Thyroid gland (tissue), 4 donors: ENCODE results near the gene PHACTR3. TPM values are rescaled to one million over a fixed set of nuclear protein-coding genes. Genes with fewer than 3 reads are reported as not detected.

ENCODE experiments used
- DNase-seq, 2 donors: peaks; one replicate each; pipeline ENCODE4 v3.0.0-alpha.2; 2019
- H3K27ac ChIP-seq, 3 donors: fragments of 200-600 bp; sonication (generic); 1 replicate in 2 of 3; 2 replicates in 1 of 3; pipeline ENCODE4 v1.5.1; 2016 to 2019; ENCODE audit warnings: mild to moderate bottlenecking in 1 of 3, moderate library complexity in 1 of 3
- H3K27me3 ChIP-seq: fragments of 200-600 bp; sonication (generic); one replicate; pipeline ENCODE4 v1.5.1; 2019
- H3K36me3 ChIP-seq, 2 donors: fragments of 200-600 bp; sonication (generic); one replicate each; pipeline ENCODE4 v1.5.1; 2016 to 2019
- H3K4me1 ChIP-seq, 2 donors: fragments of 200-600 bp; sonication (generic); one replicate each; pipeline ENCODE4 v1.5.1; 2017 to 2019
- H3K4me3 ChIP-seq, 3 donors: fragments of 200-600 bp; sonication (generic); replicated peaks in 1 of 3; 1 replicate in 2 of 3; 2 replicates in 1 of 3; pipeline ENCODE4 v1.5.1; 2016; ENCODE audit warnings: mild to moderate bottlenecking in 1 of 3
- H3K9me3 ChIP-seq: fragments of 200-600 bp; sonication (generic); one replicate; pipeline ENCODE4 v1.5.1; 2017
- POLR2A ChIP-seq, 2 donors: fragments of 450-650 bp; IDR thresholded peaks; one replicate each; pipeline ENCODE4 v1.6.1; 2017; ENCODE audit warnings: antibody characterized with exemption in 2 of 2, mild to moderate bottlenecking in 2 of 2, moderate library complexity in 1 of 2
- WGBS, 2 donors: methylation state at CpG; one replicate each; pipeline ENCODE4 v1.1.5; 2017; 5-methylcytosine and 5-hydroxymethylcytosine counted together
- intact Hi-C: fragments of 100-400 bp; cut with DNase I; formaldehyde crosslinking; loops from one replicate; pipeline ENCODE4 v1.15.1; 2023
- total RNA-seq, 4 donors: library from RNA; depleted of rRNA; stranded (reverse); fragments of >200 nt; gene quantifications; one replicate each; pipeline ENCODE4 v1.2.3, GENCODE V29; 2016
- TF ChIP-seq, protein P1 (sequence below), 6 experiments: fragments of 200-600 bp in 3 of 6; fragments of 450-650 bp in 3 of 6; sonication (generic) in 3 of 6; IDR thresholded peaks; one replicate each; pipeline ENCODE4 v1.5.1; 2016 to 2019; ENCODE audit warnings: antibody characterized with exemption in 6 of 6, mild to moderate bottlenecking in 2 of 6, inconsistent platforms in 1 of 6, moderate library complexity in 1 of 6

The PHACTR3 gene
- total RNA-seq, 4 donors from 2014 or later = 2.4 TPM; not detected in 3

GRCh38 chr20:59566631-59567524 is 37.5 kb upstream of the PHACTR3 start:
- Histone ChIP-seq H3K27me3 (no peaks in the 10 kb centered on the region), H3K27ac (no peak overlapping the region), H3K9me3 (no peaks in the 10 kb centered on the region), H3K36me3 (no peaks in the 10 kb centered on the region), H3K4me1 (peaks cover 2 to 3% of the 10 kb centered on the region in 2 donors), H3K4me3 (no peak overlapping the region)
- intact Hi-C loops = no loop called here
- DNase-seq = no peak
- TF ChIP-seq, protein P1, sequence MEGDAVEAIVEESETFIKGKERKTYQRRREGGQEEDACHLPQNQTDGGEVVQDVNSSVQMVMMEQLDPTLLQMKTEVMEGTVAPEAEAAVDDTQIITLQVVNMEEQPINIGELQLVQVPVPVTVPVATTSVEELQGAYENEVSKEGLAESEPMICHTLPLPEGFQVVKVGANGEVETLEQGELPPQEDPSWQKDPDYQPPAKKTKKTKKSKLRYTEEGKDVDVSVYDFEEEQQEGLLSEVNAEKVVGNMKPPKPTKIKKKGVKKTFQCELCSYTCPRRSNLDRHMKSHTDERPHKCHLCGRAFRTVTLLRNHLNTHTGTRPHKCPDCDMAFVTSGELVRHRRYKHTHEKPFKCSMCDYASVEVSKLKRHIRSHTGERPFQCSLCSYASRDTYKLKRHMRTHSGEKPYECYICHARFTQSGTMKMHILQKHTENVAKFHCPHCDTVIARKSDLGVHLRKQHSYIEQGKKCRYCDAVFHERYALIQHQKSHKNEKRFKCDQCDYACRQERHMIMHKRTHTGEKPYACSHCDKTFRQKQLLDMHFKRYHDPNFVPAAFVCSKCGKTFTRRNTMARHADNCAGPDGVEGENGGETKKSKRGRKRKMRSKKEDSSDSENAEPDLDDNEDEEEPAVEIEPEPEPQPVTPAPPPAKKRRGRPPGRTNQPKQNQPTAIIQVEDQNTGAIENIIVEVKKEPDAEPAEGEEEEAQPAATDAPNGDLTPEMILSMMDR (IDR thresholded peaks at IDR 0.05) = no peak
- TF ChIP-seq POLR2A (IDR thresholded peaks at IDR 0.05) = no peak
- WGBS, 2 donors = 85 to 87% methylated on average over 21 to 22 of the region's 23 CpGs

- TF ChIP-seq, protein P1 (IDR thresholded peaks at IDR 0.05) = no peak
- no peak for TF ChIP-seq POLR2A (IDR thresholded peaks at IDR 0.05)
- H3K9me3 ChIP-seq = no peaks in the 10 kb centered on the region
- intact Hi-C loops = no loop called here
Measured at GRCh38 chr20:59567585-59568508, 36.5 kb upstream of the PHACTR3 start.

DNA sequence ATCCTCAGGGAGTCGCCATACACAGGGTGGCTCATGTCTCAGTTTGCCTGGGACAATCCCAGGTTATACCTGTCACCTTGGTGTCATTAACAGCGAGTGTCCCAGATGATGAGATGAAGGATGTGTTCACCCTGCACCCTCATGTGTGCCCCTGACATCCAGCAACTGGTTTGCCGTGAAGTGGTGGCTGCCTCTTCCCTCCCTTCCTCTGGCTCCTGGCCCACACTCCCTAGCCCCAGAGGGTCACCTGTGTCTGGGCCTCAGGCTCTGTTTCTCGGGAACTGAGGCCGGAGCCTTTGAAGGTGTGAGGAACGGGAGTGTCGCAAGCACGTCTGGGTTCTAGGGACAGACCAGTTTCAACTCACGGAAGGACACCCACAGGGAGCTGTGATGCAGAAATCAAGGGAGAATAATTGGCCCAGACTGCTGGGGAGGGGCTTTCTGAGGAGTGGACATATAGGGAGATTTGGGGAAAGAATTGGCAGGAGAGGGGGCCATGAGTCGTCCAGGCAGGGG is 35.8 kb upstream of the PHACTR3 start:
- no peak for TF ChIP-seq POLR2A (IDR thresholded peaks at IDR 0.05)
- TF ChIP-seq, protein P1 (IDR thresholded peaks at IDR 0.05) = no peak
- no peak overlapping the region for H3K27ac ChIP-seq
- intact Hi-C loops = no loop called here
- H3K9me3 ChIP-seq = no peaks in the 10 kb centered on the region
- no peaks in the 10 kb centered on the region for H3K27me3 ChIP-seq
- H3K4me1 ChIP-seq = peaks cover 3 to 4% of the 10 kb centered on the region in 2 donors
- WGBS, 2 donors = 69 to 74% methylated on average over 10 of the region's 10 CpGs
- DNase-seq = no peak
- no peak overlapping the region for H3K4me3 ChIP-seq
- no peaks in the 10 kb centered on the region for H3K36me3 ChIP-seq

More at GRCh38 chr20:59567585-59568508, 36.5 kb upstream of the PHACTR3 start:
- Histone ChIP-seq H3K4me1 (peaks cover 3 to 4% of the 10 kb centered on the region in 2 donors), H3K27ac (no peak overlapping the region), H3K27me3 (no peaks in the 10 kb centered on the region), H3K36me3 (no peaks in the 10 kb centered on the region), H3K4me3 (no peak overlapping the region)
- 72 to 73% methylated on average over 18 to 19 of the region's 19 CpGs for WGBS, 2 donors
- DNase-seq = no peak

GRCh38 chr20:59569305-59569704 is 35.0 kb upstream of the PHACTR3 start:
- Histone ChIP-seq H3K4me3 (no peak overlapping the region), H3K36me3 (no peaks in the 10 kb centered on the region), H3K27me3 (no peaks in the 10 kb centered on the region), H3K9me3 (no peaks in the 10 kb centered on the region), H3K27ac (no peak overlapping the region), H3K4me1 (peaks cover 3 to 4% of the 10 kb centered on the region in 2 donors)
- intact Hi-C loops = no loop called here
- TF ChIP-seq, protein P1 (IDR thresholded peaks at IDR 0.05) = no peak
- no peak for TF ChIP-seq POLR2A (IDR thresholded peaks at IDR 0.05)
- DNase-seq = no peak
- 50 to 80% methylated on average over 4 of the region's 4 CpGs for WGBS, 2 donors
